Measurements from ENCODE around the gene C8B. TPM values are rescaled to one million over a fixed set of nuclear protein-coding genes. Genes with fewer than 3 reads are reported as not detected.

The C8B gene
- polyA plus RNA-seq, 4 donors, result 0.06 to 0.45 (median 0.15) TPM; not detected in 1

GRCh38 chr1:56898005-56898373, 67.8 kb downstream of the C8B start:
- peaks cover 0 to 37% (median 8%) of the 10 kb centered on the region in 3 donors for H3K4me1 ChIP-seq (ENCODE audit: control insufficient read depth in 3 of 3, insufficient read depth in 2 of 3, low read depth in 1 of 3, low read length in 2 of 3)
- no peak for FAIRE-seq

GRCh38 chr1:56897150-56898004, 68.4 kb downstream of the C8B start:
- WGBS, 3 donors, result 11 to 46% (median 39%) methylated on average over 6 of the region's 6 CpGs
- Histone ChIP-seq H3K4me1 (ENCODE audit: control insufficient read depth in 3 of 3, insufficient read depth in 2 of 3, low read depth in 1 of 3, low read length in 2 of 3) (peaks cover 0 to 34% (median 8%) of the 10 kb centered on the region in 3 donors), H3K9me3 (ENCODE audit: control insufficient read depth in 2 of 2, insufficient read depth in 1 of 2, low read depth in 1 of 2, low read length in 1 of 2) (no peaks in the 10 kb centered on the region), H3K27ac (ENCODE audit: low read depth in 1 of 3, low read length in 2 of 3) (peak overlapping the region in 1 of 3 donors; percentile 64), H3K36me3 (ENCODE audit: control insufficient read depth in 3 of 3, insufficient read depth in 2 of 3, low read depth in 1 of 3, low read length in 3 of 3) (no peaks in the 10 kb centered on the region), H3K4me3 (ENCODE audit: low read depth in 1 of 3, low read length in 3 of 3) (no peak overlapping the region), H3K27me3 (ENCODE audit: control insufficient read depth in 3 of 3, insufficient read depth in 3 of 3, low read length in 3 of 3) (no peaks in the 10 kb centered on the region)
- no peak for FAIRE-seq
- DNase-seq, result peak; percentile 40 to 55

More at GRCh38 chr1:56898005-56898373, 67.8 kb downstream of the C8B start:
- Histone ChIP-seq H3K27ac (ENCODE audit: low read depth in 1 of 3, low read length in 2 of 3) (no peak overlapping the region), H3K27me3 (ENCODE audit: control insufficient read depth in 3 of 3, insufficient read depth in 3 of 3, low read length in 3 of 3) (no peaks in the 10 kb centered on the region), H3K9me3 (ENCODE audit: control insufficient read depth in 2 of 2, insufficient read depth in 1 of 2, low read depth in 1 of 2, low read length in 1 of 2) (no peaks in the 10 kb centered on the region), H3K36me3 (ENCODE audit: control insufficient read depth in 3 of 3, insufficient read depth in 2 of 3, low read depth in 1 of 3, low read length in 3 of 3) (no peaks in the 10 kb centered on the region), H3K4me3 (ENCODE audit: low read depth in 1 of 3, low read length in 3 of 3) (no peak overlapping the region)
- DNase-seq, result no peak
- 74 to 83% (median 81%) methylated on average over 2 of the region's 2 CpGs for WGBS, 3 donors

GRCh38 chr1:56894014-56894413, 71.8 kb downstream of the C8B start:
- Histone ChIP-seq H3K4me3 (ENCODE audit: low read depth in 1 of 3, low read length in 3 of 3) (no peak overlapping the region), H3K4me1 (ENCODE audit: control insufficient read depth in 3 of 3, insufficient read depth in 2 of 3, low read depth in 1 of 3, low read length in 2 of 3) (peaks cover 0 to 17% (median 8%) of the 10 kb centered on the region in 3 donors), H3K36me3 (ENCODE audit: control insufficient read depth in 3 of 3, insufficient read depth in 2 of 3, low read depth in 1 of 3, low read length in 3 of 3) (no peaks in the 10 kb centered on the region), H3K27me3 (ENCODE audit: control insufficient read depth in 3 of 3, insufficient read depth in 3 of 3, low read length in 3 of 3) (no peaks in the 10 kb centered on the region), H3K27ac (ENCODE audit: low read depth in 1 of 3, low read length in 2 of 3) (no peak overlapping the region), H3K9me3 (ENCODE audit: control insufficient read depth in 2 of 2, insufficient read depth in 1 of 2, low read depth in 1 of 2, low read length in 1 of 2) (no peaks in the 10 kb centered on the region)
- DNase-seq (peak in 1 of 2 donors; percentile 45), FAIRE-seq (no peak)

- no peaks in the 10 kb centered on the region for H3K36me3 ChIP-seq (ENCODE audit: control insufficient read depth in 3 of 3, insufficient read depth in 2 of 3, low read depth in 1 of 3, low read length in 3 of 3)
- no peak overlapping the region for H3K4me3 ChIP-seq (ENCODE audit: low read depth in 1 of 3, low read length in 3 of 3)
- H3K9me3 ChIP-seq (ENCODE audit: control insufficient read depth in 2 of 2, insufficient read depth in 1 of 2, low read depth in 1 of 2, low read length in 1 of 2), result no peaks in the 10 kb centered on the region
- H3K4me1 ChIP-seq (ENCODE audit: control insufficient read depth in 3 of 3, insufficient read depth in 2 of 3, low read depth in 1 of 3, low read length in 2 of 3), result no peaks in the 10 kb centered on the region
- 47 to 65% (median 58%) methylated on average over 3 of the region's 3 CpGs for WGBS, 3 donors
- no peak overlapping the region for H3K27ac ChIP-seq (ENCODE audit: low read depth in 1 of 3, low read length in 2 of 3)
- FAIRE-seq (no peak), DNase-seq (no peak)
- H3K27me3 ChIP-seq (ENCODE audit: control insufficient read depth in 3 of 3, insufficient read depth in 3 of 3, low read length in 3 of 3), result no peaks in the 10 kb centered on the region
Observed at GRCh38 chr1:56890229-56890628, 75.6 kb downstream of the C8B start.

GRCh38 chr1:56881417-56881816, 84.4 kb downstream of the C8B start:
- no peak for DNase-seq
- Histone ChIP-seq H3K36me3 (ENCODE audit: control insufficient read depth in 3 of 3, insufficient read depth in 2 of 3, low read depth in 1 of 3, low read length in 3 of 3) (no peaks in the 10 kb centered on the region), H3K9me3 (ENCODE audit: control insufficient read depth in 2 of 2, insufficient read depth in 1 of 2, low read depth in 1 of 2, low read length in 1 of 2) (no peaks in the 10 kb centered on the region), H3K27ac (ENCODE audit: low read depth in 1 of 3, low read length in 2 of 3) (no peak overlapping the region), H3K4me1 (ENCODE audit: control insufficient read depth in 3 of 3, insufficient read depth in 2 of 3, low read depth in 1 of 3, low read length in 2 of 3) (peaks cover 0 to 9% (median 0%) of the 10 kb centered on the region in 3 donors), H3K4me3 (ENCODE audit: low read depth in 1 of 3, low read length in 3 of 3) (no peak overlapping the region), H3K27me3 (ENCODE audit: control insufficient read depth in 3 of 3, insufficient read depth in 3 of 3, low read length in 3 of 3) (no peaks in the 10 kb centered on the region)
- 84 to 88% (median 88%) methylated on average over 6 of the region's 6 CpGs for WGBS, 3 donors
- FAIRE-seq, result no peak

- no peak for FAIRE-seq
- WGBS, 3 donors, result 75 to 91% (median 81%) methylated on average over 1 of the region's 1 CpG
- no peaks in the 10 kb centered on the region for H3K36me3 ChIP-seq (ENCODE audit: control insufficient read depth in 3 of 3, insufficient read depth in 2 of 3, low read depth in 1 of 3, low read length in 3 of 3)
Observed at GRCh38 chr1:56880774-56881173, 85.0 kb downstream of the C8B start.

More at GRCh38 chr1:56880774-56881173, 85.0 kb downstream of the C8B start:
- peaks cover 0 to 9% (median 0%) of the 10 kb centered on the region in 3 donors for H3K4me1 ChIP-seq (ENCODE audit: control insufficient read depth in 3 of 3, insufficient read depth in 2 of 3, low read depth in 1 of 3, low read length in 2 of 3)
- H3K4me3 ChIP-seq (ENCODE audit: low read depth in 1 of 3, low read length in 3 of 3), result no peak overlapping the region
- no peaks in the 10 kb centered on the region for H3K27me3 ChIP-seq (ENCODE audit: control insufficient read depth in 3 of 3, insufficient read depth in 3 of 3, low read length in 3 of 3)
- no peak for DNase-seq
- no peak overlapping the region for H3K27ac ChIP-seq (ENCODE audit: low read depth in 1 of 3, low read length in 2 of 3)
- H3K9me3 ChIP-seq (ENCODE audit: control insufficient read depth in 2 of 2, insufficient read depth in 1 of 2, low read depth in 1 of 2, low read length in 1 of 2), result no peaks in the 10 kb centered on the region

Other genes with a start within 250 kb of the C8B start
- 10 to 100 TPM in 1 of 4 donors, 1 to 10 TPM in 2, not detected in 1; 1.1 to 10.2 (median 1.2) TPM for gene FYB2, start 146.6 kb downstream of the C8B start, polyA plus RNA-seq
- 1 to 10 TPM in 3 of 4 donors, under 1 TPM in 1; 0.13 to 2.4 (median 2.1) TPM for gene C8A, start 111.2 kb downstream of the C8B start, polyA plus RNA-seq